ENCODE results near the gene ADAMTS2.

The ADAMTS2 gene

DNA sequence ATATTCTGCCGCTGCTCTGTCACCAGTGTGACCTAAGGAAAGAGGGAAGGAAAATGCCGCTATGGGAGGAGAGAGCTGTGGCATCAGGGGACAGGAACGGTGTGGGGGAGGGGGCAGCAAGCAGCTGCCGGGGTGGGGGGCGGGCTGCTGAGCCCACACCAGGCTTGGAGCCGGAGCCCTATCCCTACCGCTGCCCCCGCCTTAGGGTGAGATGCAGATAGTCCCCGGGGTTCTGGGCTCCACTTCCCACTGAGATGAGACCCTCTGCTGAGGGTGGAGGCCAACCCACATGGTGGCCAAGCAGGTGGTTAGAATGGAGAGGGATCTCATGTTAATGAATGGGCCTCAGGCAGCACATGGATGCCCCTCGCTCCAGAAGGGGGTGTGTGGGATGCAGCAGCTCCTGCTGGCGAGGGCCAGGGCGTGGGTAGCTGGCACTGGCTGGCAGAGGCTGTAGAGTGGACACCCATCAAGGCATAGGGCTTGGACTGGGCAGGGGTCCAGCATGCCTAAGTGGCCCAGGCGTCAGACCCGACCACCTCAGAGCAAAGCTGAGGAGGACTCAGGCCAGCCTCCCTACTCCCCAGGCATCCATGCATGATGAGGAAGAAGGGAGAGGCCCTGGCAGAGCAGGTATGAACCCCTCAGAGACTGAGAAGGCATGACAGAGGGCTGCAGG is 153.6 kb downstream of the ADAMTS2 start:
- ChIA-PET CTCF (no interaction called here), POLR2A (no interaction called here)
- DNase-seq (ENCODE audit: extremely low spot score): no peak
- TF ChIP-seq, protein P1, sequence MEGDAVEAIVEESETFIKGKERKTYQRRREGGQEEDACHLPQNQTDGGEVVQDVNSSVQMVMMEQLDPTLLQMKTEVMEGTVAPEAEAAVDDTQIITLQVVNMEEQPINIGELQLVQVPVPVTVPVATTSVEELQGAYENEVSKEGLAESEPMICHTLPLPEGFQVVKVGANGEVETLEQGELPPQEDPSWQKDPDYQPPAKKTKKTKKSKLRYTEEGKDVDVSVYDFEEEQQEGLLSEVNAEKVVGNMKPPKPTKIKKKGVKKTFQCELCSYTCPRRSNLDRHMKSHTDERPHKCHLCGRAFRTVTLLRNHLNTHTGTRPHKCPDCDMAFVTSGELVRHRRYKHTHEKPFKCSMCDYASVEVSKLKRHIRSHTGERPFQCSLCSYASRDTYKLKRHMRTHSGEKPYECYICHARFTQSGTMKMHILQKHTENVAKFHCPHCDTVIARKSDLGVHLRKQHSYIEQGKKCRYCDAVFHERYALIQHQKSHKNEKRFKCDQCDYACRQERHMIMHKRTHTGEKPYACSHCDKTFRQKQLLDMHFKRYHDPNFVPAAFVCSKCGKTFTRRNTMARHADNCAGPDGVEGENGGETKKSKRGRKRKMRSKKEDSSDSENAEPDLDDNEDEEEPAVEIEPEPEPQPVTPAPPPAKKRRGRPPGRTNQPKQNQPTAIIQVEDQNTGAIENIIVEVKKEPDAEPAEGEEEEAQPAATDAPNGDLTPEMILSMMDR (IDR thresholded peaks at IDR 0.05; ENCODE audit: control extremely low read depth, extremely low read depth, low read depth, missing control alignments): no peak

DNA sequence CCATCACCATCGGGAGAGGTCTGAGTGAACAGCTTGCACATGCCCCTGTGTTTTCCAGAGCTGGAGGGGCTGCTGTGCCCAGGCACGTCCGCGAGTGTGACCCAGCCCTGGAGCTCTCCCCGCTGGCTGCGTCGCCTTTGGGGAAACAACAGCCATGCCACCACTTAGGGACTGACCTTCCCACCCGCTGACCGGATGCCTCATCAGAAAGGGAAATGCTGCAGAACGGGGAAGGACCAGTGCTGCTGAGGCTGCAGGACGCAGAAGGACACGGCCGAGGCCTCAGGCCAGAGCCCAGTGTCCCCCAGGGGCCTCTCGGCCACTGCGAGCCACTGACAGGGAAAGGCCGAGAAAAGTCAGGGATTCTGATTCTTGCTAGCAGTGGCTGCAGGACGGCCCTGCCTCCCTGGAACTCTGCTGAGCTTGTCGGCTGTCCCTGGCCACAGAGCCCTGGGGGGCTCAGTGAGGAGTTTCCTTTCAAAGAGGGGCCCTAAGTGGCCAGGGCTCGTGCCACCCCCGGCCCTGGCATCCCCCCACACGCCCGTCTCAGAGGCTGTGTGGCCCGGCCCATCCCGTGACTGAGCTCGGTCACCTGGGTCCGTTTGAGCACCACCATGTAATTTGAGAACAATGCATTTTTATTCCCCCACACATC is 154.3 kb downstream of the ADAMTS2 start:
- TF ChIP-seq, protein P1 (IDR thresholded peaks at IDR 0.05; ENCODE audit: control extremely low read depth, extremely low read depth, low read depth, missing control alignments): no peak
- no peak for DNase-seq (ENCODE audit: extremely low spot score)
- POLR2A ChIA-PET: no interaction called here
- CTCF ChIA-PET: no interaction called here

DNA sequence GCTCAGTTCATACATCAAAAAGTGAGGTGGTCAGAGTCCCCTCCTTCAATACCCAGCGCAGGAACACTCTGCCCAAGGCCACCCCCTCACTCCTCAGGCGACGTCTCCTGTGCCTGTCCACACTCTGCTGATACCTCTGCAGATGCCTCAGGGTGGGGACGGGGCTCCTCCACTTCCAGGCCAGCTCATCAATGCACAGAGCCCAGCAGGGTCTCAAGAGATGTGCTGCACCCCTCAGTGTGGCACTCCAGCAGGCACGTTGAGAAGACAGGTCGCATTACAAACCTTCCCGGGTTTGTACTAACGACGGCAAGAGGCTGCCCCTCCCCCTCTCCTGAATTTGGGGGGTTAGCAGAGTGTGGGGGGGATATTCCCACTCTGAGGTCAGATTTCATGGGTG is 156.6 kb downstream of the ADAMTS2 start:
- ChIA-PET POLR2A (no interaction called here), CTCF (no interaction called here)
- no peak for DNase-seq (ENCODE audit: extremely low spot score)
- TF ChIP-seq, protein P1 (IDR thresholded peaks at IDR 0.05; ENCODE audit: control extremely low read depth, extremely low read depth, low read depth, missing control alignments): no peak

DNA sequence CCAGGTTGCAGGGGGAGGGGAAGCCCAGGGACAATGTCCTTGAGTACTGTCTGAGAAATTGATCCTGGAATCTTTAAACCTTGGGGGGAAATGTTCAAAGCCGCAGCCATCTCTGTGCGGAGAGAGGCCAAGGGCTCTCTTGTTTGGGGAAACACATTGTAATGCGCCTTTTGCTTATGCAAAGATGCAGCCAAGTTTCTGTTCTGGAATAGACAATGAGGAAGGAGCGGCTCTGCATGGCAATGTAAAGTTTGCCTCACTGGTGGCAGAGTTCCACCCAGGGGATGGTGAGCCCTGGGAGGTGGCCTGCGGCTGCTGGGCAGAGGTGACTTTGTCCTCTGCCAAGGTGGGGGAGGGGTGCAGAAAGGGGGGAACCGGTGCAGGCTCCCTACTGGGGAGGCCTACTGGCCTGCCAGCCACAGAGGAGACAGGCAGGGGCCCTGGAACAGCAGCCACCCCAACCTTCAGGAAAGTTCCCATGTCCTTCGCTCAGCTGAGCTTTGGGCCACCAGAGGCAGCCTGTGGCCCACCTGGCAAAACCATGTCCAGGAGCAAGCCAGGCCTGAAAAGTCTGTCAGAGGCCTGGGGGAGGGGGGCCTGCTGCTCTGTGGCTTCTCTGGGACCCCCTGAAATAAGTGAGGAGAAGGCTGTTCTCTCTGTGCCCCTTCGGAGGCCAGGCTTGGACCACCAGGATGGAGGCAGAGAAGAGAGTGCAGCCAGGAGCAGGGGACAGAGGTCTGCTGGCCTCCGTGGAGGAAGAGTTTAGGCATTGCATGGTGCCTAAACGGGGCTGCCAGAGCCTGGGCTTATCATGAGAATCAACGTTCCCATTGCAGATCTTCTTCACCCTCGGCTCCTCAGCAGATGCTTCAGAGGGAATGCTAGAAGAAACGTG is 157.3 kb downstream of the ADAMTS2 start:
- TF ChIP-seq, protein P1 (IDR thresholded peaks at IDR 0.05; ENCODE audit: control extremely low read depth, extremely low read depth, low read depth, missing control alignments): no peak
- CTCF ChIA-PET: no interaction called here
- no peak for DNase-seq (ENCODE audit: extremely low spot score)
- POLR2A ChIA-PET: no interaction called here

DNA sequence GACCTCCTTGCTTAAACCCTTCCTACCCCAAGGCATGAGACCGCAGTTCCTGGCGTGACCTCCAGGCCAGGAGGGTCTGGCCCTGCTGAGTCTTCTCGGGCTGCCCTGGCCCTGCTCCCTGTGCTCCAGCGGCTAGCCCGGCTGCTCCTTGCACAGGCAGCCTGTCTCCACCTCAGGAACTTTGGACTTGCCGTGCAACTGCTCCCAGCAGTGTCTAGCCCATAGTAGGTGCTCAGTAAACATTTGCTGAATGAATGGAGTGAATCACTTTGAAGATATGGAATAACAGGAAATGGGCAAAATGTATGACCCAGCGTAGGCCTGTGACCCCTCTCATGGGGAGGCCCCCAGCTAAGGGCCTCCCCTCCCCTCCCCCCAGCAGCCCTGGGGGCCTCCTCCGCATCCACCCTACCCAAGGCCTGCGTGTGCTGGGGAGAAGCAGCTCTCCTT is 158.0 kb downstream of the ADAMTS2 start:
- ChIA-PET CTCF (no interaction called here), POLR2A (no interaction called here)
- TF ChIP-seq, protein P1 (IDR thresholded peaks at IDR 0.05; ENCODE audit: control extremely low read depth, extremely low read depth, low read depth, missing control alignments): no peak
- no peak for DNase-seq (ENCODE audit: extremely low spot score)

DNA sequence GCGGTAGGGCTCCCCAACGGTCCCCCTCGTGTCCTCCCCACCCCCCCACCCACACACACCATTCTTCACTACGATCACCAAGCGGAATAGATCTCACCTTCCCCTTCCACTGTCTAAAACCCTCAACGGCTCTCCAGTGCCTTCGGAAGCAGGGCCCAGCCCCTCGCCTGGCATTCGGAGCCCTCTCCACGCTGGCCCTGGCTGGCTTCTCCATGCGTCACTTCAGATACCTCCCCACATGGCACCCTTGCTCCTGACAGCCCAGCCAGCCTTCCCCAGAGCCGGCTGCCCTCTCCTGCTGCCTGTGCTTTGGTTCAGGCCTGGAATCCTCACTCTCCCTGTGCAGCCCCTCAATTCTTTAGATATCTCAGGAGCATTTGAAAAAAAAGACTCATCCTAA is 158.5 kb downstream of the ADAMTS2 start:
- DNase-seq (ENCODE audit: extremely low spot score): no peak
- CTCF ChIA-PET: no interaction called here
- TF ChIP-seq, protein P1 (IDR thresholded peaks at IDR 0.05; ENCODE audit: control extremely low read depth, extremely low read depth, low read depth, missing control alignments): no peak
- POLR2A ChIA-PET: no interaction called here
